Measurements from ENCODE around the gene CENPM. TPM values are rescaled to one million over a fixed set of nuclear protein-coding genes. Genes with fewer than 3 reads are reported as not detected.

The CENPM gene
- total and polyA plus RNA-seq, 9 of the 15 experiments (the other 6 are each of a cell fraction or from before 2014, with no cell fraction given): 11.3 to 67.7 (median 32.3) TPM

DNA sequence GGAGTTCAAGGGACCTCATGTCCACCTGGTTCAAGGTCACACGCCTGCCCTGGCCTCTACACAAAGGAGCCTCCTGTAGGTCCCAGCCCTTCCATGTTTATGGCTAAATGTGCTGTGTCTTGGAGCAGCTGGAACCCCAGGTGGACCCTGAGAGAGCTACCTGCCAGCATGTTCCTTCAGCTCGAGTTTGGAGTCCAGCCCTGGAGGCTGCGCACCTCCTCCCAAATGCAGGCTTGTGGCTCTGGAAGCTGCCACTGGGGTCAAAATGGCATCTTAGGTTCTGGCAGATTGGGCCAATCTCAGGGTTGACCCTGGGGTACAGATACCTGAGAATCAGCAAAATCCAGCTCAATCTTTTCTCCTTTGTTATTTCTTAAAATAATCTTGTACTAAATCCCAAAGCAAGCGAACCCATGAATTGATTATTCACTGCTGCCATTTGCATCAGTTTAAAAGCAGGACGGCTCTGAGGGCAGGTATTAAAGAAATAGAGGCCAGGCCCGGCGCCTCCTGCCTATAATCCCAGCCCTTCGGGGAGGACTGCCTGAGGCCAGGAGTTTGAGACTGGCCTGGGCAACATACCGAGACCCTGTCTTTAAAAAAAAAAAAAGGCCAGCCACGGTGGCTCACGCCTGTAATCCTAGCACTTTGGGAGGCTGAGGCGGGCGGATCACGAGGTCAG is 23.2 kb downstream of the CENPM start:
- Histone ChIP-seq H3K9me1 (ENCODE audit: control insufficient read depth, insufficient read depth, low read length) (no peaks in the 10 kb centered on the region), H3K79me2 (ENCODE audit: control insufficient read depth, insufficient read depth, low read length) (no peaks in the 10 kb centered on the region), H3K4me2 (ENCODE audit: insufficient read depth, low read length) (no peak overlapping the region), H3K4me1 (replicated peaks in 1 of 2; ENCODE audit: control insufficient read depth in 2 of 2, insufficient read depth in 2 of 2, low read length in 2 of 2) (peaks cover 4 to 53% of the 10 kb centered on the region in 2 experiments; a peak in 3 of 5 replicates), H3K9ac (ENCODE audit: insufficient read depth in 1 of 2, low read depth in 2 of 2, low read length in 2 of 2) (0 out of 4 replicates have a peak overlapping the region, but pooled peaks of 1 of the 2 experiments have one; percentile 17), H4K20me1 (replicated peaks; ENCODE audit: control insufficient read depth, insufficient read depth, low read length) (no peaks in the 10 kb centered on the region), H3K4me3 (no peak overlapping the region), H3K36me3 (ENCODE audit: control insufficient read depth, insufficient read depth, low read length) (no peaks in the 10 kb centered on the region), H3K9me3 (replicated peaks; ENCODE audit: control insufficient read depth, insufficient read depth, low read depth, low read length) (no peaks in the 10 kb centered on the region), H2AFZ (ENCODE audit: low read depth, low read length) (no peak overlapping the region), H3K27me3 (ENCODE audit: control insufficient read depth in 2 of 2, insufficient read depth in 2 of 2, low read length in 2 of 2) (no peaks in the 10 kb centered on the region), H3K27ac (ENCODE audit: extremely low read depth, low read depth, low read length) (no peak overlapping the region)
- DNase-seq (ENCODE audit: extremely low read depth in 1 of 4, low spot score in 3 of 4): no peak
- no peak for ATAC-seq
- TF ChIP-seq, protein P1, sequence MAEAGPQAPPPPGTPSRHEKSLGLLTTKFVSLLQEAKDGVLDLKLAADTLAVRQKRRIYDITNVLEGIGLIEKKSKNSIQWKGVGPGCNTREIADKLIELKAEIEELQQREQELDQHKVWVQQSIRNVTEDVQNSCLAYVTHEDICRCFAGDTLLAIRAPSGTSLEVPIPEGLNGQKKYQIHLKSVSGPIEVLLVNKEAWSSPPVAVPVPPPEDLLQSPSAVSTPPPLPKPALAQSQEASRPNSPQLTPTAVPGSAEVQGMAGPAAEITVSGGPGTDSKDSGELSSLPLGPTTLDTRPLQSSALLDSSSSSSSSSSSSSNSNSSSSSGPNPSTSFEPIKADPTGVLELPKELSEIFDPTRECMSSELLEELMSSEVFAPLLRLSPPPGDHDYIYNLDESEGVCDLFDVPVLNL (CRISPR knock-in tag; IDR thresholded peaks at IDR 0.05; ENCODE audit: low read depth): no peak
- TF ChIP-seq HNRNPK (IDR thresholded peaks at IDR 0.05; ENCODE audit: low read depth, low read length, poor library complexity, severe bottlenecking): no peak
- no peak for TF ChIP-seq ZNF444 (CRISPR knock-in tag; IDR thresholded peaks at IDR 0.05)
- TF ChIP-seq ZNF41 (CRISPR knock-in tag; conservative IDR thresholded peaks at IDR 0.05): no peak
- TF ChIP-seq, protein P2, sequence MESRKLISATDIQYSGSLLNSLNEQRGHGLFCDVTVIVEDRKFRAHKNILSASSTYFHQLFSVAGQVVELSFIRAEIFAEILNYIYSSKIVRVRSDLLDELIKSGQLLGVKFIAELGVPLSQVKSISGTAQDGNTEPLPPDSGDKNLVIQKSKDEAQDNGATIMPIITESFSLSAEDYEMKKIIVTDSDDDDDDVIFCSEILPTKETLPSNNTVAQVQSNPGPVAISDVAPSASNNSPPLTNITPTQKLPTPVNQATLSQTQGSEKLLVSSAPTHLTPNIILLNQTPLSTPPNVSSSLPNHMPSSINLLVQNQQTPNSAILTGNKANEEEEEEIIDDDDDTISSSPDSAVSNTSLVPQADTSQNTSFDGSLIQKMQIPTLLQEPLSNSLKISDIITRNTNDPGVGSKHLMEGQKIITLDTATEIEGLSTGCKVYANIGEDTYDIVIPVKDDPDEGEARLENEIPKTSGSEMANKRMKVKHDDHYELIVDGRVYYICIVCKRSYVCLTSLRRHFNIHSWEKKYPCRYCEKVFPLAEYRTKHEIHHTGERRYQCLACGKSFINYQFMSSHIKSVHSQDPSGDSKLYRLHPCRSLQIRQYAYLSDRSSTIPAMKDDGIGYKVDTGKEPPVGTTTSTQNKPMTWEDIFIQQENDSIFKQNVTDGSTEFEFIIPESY (CRISPR knock-in tag; IDR thresholded peaks at IDR 0.05): no peak
- TF ChIP-seq SLC30A9 (CRISPR knock-in tag; IDR thresholded peaks at IDR 0.05): no peak
- no peak for TF ChIP-seq CEBPB (tag; IDR thresholded peaks at IDR 0.05)
- TF ChIP-seq, protein P3, sequence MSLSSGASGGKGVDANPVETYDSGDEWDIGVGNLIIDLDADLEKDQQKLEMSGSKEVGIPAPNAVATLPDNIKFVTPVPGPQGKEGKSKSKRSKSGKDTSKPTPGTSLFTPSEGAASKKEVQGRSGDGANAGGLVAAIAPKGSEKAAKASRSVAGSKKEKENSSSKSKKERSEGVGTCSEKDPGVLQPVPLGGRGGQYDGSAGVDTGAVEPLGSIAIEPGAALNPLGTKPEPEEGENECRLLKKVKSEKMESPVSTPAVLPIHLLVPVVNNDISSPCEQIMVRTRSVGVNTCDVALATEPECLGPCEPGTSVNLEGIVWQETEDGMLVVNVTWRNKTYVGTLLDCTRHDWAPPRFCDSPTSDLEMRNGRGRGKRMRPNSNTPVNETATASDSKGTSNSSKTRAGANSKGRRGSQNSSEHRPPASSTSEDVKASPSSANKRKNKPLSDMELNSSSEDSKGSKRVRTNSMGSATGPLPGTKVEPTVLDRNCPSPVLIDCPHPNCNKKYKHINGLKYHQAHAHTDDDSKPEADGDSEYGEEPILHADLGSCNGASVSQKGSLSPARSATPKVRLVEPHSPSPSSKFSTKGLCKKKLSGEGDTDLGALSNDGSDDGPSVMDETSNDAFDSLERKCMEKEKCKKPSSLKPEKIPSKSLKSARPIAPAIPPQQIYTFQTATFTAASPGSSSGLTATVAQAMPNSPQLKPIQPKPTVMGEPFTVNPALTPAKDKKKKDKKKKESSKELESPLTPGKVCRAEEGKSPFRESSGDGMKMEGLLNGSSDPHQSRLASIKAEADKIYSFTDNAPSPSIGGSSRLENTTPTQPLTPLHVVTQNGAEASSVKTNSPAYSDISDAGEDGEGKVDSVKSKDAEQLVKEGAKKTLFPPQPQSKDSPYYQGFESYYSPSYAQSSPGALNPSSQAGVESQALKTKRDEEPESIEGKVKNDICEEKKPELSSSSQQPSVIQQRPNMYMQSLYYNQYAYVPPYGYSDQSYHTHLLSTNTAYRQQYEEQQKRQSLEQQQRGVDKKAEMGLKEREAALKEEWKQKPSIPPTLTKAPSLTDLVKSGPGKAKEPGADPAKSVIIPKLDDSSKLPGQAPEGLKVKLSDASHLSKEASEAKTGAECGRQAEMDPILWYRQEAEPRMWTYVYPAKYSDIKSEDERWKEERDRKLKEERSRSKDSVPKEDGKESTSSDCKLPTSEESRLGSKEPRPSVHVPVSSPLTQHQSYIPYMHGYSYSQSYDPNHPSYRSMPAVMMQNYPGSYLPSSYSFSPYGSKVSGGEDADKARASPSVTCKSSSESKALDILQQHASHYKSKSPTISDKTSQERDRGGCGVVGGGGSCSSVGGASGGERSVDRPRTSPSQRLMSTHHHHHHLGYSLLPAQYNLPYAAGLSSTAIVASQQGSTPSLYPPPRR (CRISPR knock-in tag; IDR thresholded peaks at IDR 0.05; ENCODE audit: borderline replicate concordance): no peak
- TF ChIP-seq ZNF75A (CRISPR knock-in tag; IDR thresholded peaks at IDR 0.05): no peak
- TF ChIP-seq FOSL1 (tag; conservative IDR thresholded peaks at IDR 0.05): no peak
- TF ChIP-seq FOXJ2 (tag; IDR thresholded peaks at IDR 0.05): no peak
- in situ Hi-C loops (cut with MboI): no loop called here
- POLR2A ChIA-PET: interaction anchor here (0.6 to 1.8 kb wide), 4 partner anchors 12 to 41 kb away, joined by 3 to 4 read pairs (median 4); partner anchors contain the start of gene CENPM
- intact Hi-C loops (cut with micrococcal nuclease): no loop called here
- CTCF ChIA-PET (ENCODE audit: low intra/inter-chr PET ratio): no interaction called here
- 78% methylated on average over 6 of the region's 14 CpGs for WGBS (ENCODE audit: insufficient coverage, low coverage, missing lambda C conversion rate)
- BruUV-seq (replicated peaks): no TSS peak
- FAIRE-seq: no peak

Measured in K562 (cell line).